Stimulated activated CD8-positive, alpha-beta memory T cell treated with anti-CD3 and anti-CD28 coated beads, Interleukin-7, amount 100 ng/mL, for 48 hours (primary cell): ENCODE measurements around the gene SPAG4.

Experiments
- DNase-seq, 2 donors: peaks; one replicate each; pipeline ENCODE4 v3.0.0-alpha.2; 2020; ENCODE audit warnings: low read depth in 1 of 2; ENCODE audit errors: extremely low read depth in 1 of 2

The SPAG4 gene, protein sequence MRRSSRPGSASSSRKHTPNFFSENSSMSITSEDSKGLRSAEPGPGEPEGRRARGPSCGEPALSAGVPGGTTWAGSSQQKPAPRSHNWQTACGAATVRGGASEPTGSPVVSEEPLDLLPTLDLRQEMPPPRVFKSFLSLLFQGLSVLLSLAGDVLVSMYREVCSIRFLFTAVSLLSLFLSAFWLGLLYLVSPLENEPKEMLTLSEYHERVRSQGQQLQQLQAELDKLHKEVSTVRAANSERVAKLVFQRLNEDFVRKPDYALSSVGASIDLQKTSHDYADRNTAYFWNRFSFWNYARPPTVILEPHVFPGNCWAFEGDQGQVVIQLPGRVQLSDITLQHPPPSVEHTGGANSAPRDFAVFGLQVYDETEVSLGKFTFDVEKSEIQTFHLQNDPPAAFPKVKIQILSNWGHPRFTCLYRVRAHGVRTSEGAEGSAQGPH

GRCh38 chr20:35615667-35616464 lies at the start of gene SPAG4:
SPAG4 (plus strand) TSS chr20:35615829; CDS start chr20:35616004, 175 bp downstream.
- DNase-seq: peak; percentile 55 to 99

GRCh38 chr20:35568645-35569044 lies 47.0 kb upstream of the SPAG4 start:
- DNase-seq: no peak

GRCh38 chr20:35571555-35571954 lies 44.1 kb upstream of the SPAG4 start:
- DNase-seq: no peak

- no peak for DNase-seq
These were observed 42.8 kb upstream of the SPAG4 start for GRCh38 chr20:35572838-35573237.

GRCh38 chr20:35575958-35576357 lies 39.7 kb upstream of the SPAG4 start:
- no peak for DNase-seq

DNA sequence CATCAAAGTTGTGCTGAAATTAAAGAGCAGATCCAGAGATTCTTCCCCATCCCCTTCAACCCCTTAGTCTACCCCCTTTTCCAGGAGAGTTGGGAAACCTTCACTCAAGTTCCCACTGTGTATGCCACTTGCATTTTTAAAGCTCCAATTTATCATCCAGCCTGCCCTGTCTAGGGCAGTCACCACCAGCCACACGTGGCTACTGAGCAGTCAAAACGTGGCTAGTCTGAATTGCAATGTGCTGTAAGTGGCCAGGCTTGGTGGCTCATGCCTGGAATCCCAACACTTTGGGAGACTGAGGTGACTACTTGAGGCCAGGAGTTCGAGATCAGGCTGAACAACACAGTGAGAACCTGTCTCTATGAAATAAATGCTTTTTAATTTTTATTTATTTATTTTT lies 38.8 kb upstream of the SPAG4 start:
- DNase-seq: no peak

DNA sequence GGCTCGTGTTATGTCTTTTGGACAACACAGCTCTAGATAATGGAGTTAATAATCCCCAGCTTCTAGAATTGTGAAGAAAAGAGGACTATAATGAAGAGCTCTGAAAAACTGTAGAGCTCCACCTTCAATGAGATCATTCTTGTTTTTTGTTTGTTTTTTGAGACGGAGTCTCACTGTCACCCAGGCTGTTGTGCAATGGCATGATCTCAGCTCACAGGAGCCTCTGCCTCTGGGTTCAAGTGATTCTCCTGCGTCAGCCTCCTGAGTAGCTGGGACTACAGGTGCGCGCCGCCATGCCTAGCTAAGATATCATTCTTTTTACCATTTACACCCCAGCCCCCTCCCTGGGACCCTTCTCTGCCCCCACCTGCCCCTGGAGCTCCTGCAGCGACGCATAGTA lies 37.2 kb upstream of the SPAG4 start:
- DNase-seq: no peak

DNA sequence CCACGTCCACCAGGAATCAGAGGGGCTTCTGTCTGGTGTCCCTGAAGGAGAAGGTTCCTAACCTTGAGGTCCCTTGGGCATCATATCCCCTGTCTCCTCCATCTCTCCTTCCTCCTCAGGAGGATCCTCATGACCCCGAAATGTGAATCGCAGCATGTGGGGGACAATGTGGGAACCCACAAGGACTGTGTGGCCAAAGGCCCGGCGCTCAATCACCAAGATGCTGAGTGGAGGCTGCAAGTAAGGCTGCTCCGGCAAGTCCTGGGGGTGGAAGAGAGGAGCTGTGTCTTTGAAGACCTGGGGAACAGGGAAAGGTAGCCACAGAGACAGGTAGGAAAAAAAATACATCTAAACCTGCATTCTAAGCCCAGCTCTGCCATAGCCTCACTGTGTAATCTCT lies 36.4 kb upstream of the SPAG4 start:
- DNase-seq: no peak

GRCh38 chr20:35582131-35582530 lies 33.5 kb upstream of the SPAG4 start:
- DNase-seq: no peak

- DNase-seq: no peak
These were observed 32.8 kb upstream of the SPAG4 start for GRCh38 chr20:35582741-35583404.

GRCh38 chr20:35583636-35584560 lies 31.7 kb upstream of the SPAG4 start:
- no peak for DNase-seq

DNA sequence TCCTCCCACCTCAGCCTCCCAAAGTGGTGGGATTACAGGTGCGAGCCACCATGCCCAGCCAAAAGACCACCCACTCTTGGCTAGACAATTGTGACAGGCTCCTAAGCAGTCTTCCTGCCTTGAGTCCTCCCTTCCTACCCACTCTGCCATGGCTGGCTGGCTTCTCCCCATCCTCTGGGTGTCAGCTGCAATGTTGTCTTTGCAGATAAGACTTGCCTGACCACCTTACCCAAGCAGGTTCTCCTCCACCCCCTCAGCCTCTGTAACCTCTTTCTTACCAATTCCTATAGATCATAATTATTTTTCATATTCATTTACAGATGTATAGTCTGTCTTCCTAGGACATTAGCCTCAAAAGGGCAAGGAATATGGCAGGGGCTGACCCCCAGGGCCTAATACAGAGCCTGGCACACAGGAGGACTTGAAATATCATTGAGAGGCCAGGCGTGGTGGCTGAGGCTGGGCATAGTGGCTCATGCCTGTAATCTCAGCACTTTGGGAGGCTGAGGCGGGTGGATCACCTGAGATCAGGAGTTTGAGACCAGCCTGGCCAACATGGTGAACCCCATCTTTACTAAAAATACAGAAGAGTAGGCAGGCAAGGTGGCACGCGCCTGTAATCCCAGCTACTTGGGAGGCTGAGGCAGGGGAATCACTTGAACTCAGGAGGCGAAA lies 28.7 kb upstream of the SPAG4 start:
- DNase-seq: no peak

GRCh38 chr20:35587436-35587835 lies 28.2 kb upstream of the SPAG4 start:
- no peak for DNase-seq

- no peak for DNase-seq
These were observed 27.2 kb upstream of the SPAG4 start for GRCh38 chr20:35588397-35588796.

GRCh38 chr20:35592339-35592974 lies 23.2 kb upstream of the SPAG4 start:
- DNase-seq: no peak

- no peak for DNase-seq
These were observed 20.2 kb upstream of the SPAG4 start for GRCh38 chr20:35595456-35595855.

- no peak for DNase-seq
These were observed 19.7 kb upstream of the SPAG4 start for GRCh38 chr20:35595901-35596300.

- DNase-seq: no peak
These were observed 18.4 kb upstream of the SPAG4 start for GRCh38 chr20:35597186-35597585.

- no peak for DNase-seq
These were observed 17.2 kb upstream of the SPAG4 start for GRCh38 chr20:35598476-35598875.
